GM21526 (cell line): ENCODE measurements around the gene HAUS8.
A peak's percentile ranks its signal among the peaks of the same experiment; 100 is the strongest.
"Not testable (repeated sequence)": the region's sequence is repeated elsewhere in the genome, so short reads cannot be mapped to it uniquely, and the experiment has no call there.

Experiments
- ATAC-seq: cut with Tn5 transposase; IDR thresholded peaks from one replicate; pipeline ENCODE4 v1.9.1; 2021; ENCODE audit warnings: moderate library complexity; ENCODE audit not compliant: unreplicated experiment, low FRiP score

HAUS8 gene

DNA sequence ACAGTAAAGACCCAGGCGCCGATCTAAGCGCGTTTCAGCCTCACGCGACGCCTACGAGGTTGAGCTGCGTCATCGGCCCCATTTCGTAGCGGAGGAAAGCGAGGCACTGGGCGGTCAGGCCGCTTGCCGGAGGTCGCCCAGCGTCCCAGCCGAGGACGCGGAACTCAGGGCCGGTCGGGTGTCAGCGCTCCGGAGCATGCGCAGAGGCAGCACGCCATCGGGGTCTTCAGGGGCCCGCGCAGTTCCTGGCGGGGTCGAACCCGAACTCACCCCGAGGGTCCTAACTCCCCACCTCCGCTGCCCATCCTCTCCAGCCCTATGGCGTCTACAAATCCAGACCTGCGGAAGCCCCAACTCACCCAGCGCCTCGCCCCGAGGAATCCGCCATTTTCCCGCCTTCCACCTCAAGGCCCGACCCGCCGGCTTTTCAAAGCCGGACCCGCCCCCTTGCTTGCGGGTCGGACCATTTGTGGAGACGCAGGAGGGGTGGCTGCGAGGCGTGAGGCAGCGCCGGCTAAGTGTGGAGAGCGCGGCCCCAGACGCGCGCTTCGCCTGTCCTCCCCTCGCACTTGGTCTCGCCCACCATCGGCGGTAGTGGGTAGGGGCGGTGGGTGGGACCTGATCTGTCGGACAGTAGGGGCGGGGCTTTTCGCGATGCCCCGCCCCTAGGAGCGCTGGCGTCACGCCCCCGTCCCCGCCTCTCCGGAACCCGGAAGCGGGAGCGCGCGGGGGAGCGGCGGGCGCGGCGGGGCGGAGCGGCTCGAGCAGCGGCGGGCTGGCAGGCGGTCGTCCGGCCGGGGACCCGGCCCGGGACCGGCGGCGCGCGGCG lies at the start of gene HAUS8, which contains the start of gene MYO9B:
HAUS8 (minus strand) TSS at position 418 of the 829 bp plus-strand sequence; CDS start at position 388, 30 bp downstream.
MYO9B (plus strand) TSS at position 743 of the 829 bp plus-strand sequence. CDS start 25,941 bp downstream, outside the sequence.
- ATAC-seq: peak; percentile 60

GRCh38 chr19:17124025-17124424 lies 48.8 kb upstream of the HAUS8 start:
- no peak for ATAC-seq

- ATAC-seq: no peak
Measured at GRCh38 chr19:17123041-17123440, 47.8 kb upstream of the HAUS8 start.

DNA sequence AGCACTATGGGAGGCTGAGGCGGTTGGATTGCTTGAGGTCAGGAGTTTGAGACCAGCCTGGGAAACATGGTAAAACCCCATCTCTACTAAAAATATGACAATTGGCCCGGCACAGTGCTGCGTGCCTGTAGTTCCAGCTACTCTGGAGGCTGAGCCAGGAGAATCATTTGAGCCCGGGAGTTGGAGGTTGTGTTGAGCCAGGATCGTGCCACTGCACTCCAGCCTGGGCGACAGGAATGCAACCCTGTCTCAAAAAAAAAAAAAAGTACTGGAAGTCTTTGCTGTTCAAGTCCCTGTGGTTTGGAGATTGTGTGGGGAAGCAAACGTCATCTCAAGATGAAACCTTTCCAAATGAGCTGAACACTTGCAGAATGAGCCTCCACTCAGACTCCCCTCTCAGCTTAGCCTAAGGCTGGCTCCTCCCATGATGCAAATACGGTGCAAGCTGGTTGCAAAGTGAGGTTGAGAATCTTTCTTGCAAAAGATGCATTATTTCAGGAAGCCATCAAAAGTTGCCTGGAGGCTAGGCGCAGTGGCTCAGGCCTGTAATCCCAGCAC lies 46.6 kb upstream of the HAUS8 start:
- no peak for ATAC-seq

DNA sequence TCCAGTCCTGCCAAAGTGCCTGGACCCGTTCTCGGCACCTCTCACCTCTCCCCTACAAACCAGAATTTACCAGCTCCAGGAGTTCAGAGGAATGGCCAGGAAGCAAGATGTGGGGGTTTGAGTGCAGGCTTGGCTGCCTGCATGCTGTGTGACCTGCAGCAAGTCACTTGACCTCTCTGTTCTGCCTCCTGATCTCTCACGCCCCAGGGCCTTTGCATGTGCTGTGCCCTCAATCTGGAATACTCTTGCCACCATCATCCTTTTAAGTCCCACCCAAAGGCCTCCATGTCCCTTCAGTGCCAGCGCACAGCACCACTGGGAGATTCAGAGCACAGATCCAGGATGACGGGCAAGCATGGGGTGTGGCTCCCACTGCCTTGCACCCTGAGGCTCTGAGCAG lies 43.7 kb upstream of the HAUS8 start:
- ATAC-seq: no peak

- no peak for ATAC-seq
Measured at GRCh38 chr19:17116996-17117702, 41.9 kb upstream of the HAUS8 start.

- ATAC-seq: no peak
Measured at GRCh38 chr19:17114414-17114831, 39.2 kb upstream of the HAUS8 start.

DNA sequence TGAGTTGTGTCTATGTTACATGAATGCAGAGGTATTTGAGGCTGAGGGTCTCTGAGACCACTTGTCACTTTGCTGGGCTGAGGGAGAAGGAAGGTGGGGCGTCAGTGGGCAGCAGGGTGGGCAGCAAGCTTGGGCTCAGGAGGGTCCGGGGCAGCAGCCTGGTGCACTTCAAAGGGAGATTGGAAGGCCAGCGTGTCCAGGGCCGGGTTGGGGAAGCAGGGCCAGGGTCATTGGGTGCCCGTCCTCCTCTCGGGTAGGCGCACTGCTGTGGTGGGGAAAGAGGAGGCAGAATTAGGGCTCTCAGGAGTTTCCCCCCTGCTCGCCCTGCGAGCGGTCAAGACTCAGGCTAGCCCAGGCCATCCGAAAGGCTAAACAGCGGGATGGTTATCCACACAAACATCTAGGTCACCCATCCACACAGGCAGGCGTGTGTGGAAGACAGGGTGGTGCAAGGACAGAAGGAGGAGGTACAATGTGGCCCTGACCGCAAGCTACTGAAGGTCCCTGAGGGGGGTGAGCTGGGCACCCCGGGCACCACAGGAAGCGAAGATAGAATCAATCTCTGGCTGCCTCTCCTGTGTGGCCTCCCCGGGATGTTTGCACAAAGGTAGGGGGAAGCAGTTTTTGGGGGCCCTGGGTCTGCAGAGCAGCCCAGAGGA lies 38.0 kb upstream of the HAUS8 start:
- ATAC-seq: no peak

DNA sequence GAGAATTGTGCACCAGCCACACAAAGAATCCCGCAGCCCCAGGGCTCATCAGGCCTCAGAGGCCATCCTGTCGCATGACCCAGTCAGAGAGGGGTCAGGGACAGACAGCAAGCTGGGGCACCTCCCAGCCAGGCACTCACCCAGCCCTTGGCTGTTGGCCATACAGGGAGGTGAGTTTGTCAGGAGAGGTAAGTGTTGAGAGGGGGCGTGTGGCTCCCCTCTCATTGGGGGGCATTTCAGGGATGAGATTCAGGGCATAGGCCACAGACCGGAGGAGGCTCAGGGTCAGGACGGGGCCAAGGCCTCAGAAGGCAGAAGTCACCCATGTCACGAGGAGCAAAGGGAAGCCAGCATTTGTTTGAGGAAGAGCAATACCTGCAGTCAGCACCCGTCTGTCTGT lies 37.4 kb upstream of the HAUS8 start:
- no peak for ATAC-seq

DNA sequence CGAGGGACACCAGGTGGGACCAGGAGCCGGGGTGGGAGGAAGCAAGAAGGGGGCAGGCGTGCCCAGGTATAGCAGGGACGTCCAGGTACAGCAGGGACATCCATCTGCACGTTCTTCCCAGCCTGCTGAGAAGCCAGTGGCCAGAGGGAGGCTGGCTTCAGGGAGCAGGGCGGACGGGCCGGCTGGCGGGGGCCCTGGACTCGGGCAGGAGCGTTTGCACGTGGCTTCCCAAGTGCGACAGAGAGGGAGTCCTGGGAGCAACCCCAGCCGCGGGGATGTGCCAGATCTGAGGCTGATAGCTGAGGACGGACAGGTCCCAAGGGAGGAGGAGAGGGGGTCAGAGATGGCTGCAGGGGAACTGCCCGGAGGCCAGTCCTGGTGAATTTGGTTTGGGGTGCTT lies 37.0 kb upstream of the HAUS8 start:
- no peak for ATAC-seq

- no peak for ATAC-seq
Measured at GRCh38 chr19:17111766-17112165, 36.5 kb upstream of the HAUS8 start.

- ATAC-seq: no peak
Measured at GRCh38 chr19:17110599-17110966, 35.3 kb upstream of the HAUS8 start.

DNA sequence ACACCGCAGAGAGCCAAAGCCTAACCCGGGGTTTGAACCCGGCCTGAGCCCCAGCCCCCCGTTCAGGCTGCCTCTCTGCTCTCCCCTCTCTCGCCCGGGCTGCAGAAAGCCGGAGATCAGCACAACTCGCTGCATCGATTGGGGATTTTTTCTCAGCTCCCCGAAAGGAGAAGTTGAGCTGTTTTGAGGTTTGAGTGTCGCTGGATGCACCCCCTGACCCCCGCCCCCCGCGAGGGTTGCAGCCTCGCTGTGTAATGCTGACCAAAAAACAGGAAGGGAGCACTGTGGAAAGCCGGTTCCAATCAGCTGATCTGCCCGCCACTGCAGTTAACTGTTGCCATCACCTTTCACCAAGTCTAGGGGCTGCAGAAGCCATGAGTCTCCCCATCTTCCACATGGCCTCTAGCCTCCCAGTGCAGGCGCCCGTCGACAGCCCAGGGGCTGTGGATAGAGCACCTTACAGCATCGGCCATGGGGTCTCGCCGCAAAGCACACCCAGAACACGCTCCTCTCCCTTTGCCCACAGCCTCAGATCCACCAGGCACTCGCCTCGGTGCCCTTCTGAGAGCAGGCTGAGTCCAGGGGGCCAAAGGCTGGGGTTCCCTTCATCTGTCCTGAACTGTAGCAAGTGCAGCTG lies 34.8 kb upstream of the HAUS8 start:
- no peak for ATAC-seq

GRCh38 chr19:17109300-17109699 lies 34.0 kb upstream of the HAUS8 start:
- no peak for ATAC-seq

DNA sequence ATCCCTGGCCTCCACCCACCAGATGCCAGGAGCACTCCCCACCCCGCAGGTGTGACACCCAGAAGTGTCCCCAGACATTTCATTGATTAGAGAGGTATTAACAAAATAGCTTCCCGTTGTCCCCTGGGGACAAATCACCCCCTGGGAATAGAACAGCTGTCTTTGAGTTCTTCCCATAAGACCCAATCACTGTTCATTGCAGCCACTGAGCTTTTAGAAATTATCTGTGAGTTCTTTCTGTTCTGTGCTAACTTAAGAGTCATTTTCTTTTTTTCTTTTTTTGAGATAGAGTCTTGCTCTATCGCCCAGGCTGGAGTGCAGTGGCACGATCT lies 33.2 kb upstream of the HAUS8 start:
- no peak for ATAC-seq

DNA sequence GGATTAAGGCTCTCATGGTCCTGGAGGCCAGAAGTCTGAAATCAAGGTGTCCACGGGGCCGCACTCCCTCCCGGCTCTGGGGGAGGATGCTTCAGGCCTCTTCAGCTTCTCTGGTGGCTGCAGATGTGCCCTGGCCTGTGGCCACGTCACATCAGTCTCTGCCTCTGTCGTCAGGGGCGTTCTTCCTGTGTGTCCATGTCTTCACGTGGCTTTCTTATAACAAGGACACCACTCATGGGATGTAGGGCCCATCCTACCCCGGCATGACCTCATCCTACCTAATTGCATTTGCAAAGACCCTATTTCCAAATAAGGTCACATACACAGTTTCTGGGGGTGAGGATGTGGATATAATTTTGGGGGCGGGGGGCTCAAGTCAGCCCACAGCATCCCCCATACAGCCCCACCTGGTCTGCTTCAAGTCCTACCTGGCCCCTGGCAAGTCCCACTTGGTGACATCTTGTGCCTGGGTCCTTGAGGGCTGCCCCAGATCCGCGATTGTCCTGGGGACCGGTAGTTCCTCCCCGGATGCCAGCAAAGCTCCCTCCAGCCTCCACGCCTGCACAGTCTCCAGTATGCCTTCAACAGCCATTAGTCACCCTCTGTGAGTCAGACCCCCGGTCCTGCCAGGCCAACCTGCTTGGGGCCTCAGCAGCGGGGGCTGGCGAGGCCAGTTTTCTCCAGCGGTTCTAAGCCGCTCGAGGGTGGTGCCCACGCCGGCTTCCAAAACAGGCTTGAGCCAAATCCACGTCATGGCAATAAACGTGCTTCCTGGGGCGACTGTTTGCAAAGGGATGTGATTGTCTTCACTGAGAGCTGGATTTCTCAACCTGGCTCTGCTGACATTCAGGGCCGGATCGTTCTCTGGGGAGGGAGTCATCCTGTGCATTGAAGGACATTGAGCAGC lies 32.5 kb upstream of the HAUS8 start:
- ATAC-seq: no peak

GRCh38 chr19:17106964-17107363 lies 31.7 kb upstream of the HAUS8 start:
- ATAC-seq: not testable (repeated sequence)

GRCh38 chr19:17105556-17105955 lies 30.3 kb upstream of the HAUS8 start:
- no peak for ATAC-seq

DNA sequence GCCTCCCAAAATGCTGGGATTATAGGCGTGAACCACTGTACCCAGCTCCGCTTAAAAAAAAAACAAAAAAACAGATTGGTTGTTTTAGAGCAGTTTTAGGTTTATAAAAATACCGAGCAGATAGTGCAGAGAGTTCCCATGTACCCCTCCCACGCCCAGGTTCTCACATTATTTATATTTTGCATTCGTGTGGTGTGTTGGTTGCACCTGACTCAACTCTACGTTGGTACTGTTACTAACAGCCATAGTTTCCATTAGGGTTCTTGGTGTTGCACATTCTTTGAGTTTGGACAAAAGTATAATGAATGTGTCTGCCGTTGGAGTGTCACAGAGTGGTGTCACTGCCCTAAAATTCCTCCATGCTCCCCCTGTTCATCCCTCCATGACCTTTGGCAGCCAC lies 29.4 kb upstream of the HAUS8 start:
- no peak for ATAC-seq

- ATAC-seq: no peak
Measured at GRCh38 chr19:17103177-17103576, 27.9 kb upstream of the HAUS8 start.
